HFF-Myc (cell line): ENCODE results near the gene RSPH6A.

ENCODE experiments used
- DNase-seq: peaks from one replicate; pipeline ENCODE4 v3.0.0-alpha.2; 2011; ENCODE audit warnings: low read depth; ENCODE audit errors: extremely low read depth
- H3K4me3 ChIP-seq: replicated peaks from 2 replicates; pipeline ENCODE4 v1.5.1; 2011; ENCODE audit warnings: low read depth, mild to moderate bottlenecking, control low read depth, low read length
- CTCF ChIP-seq: IDR thresholded peaks from 2 replicates; pipeline ENCODE4 v1.5.1; 2012; ENCODE audit warnings: mild to moderate bottlenecking, low read depth, low read length, control low read depth; ENCODE audit errors: missing control alignments

RSPH6A gene

GRCh38 chr19:45814851-45815480, at the start of gene RSPH6A:
TSS of gene RSPH6A (minus strand) at chr19:45815308. CDS start at chr19:45815176, 132 bp downstream.
- TF ChIP-seq CTCF, result no peak
- no peak within 1 kb of the TSS for H3K4me3 ChIP-seq
- DNase-seq, result no peak

- H3K4me3 ChIP-seq, result no peak overlapping the region
- DNase-seq, result no peak
- TF ChIP-seq CTCF, result no peak
These were observed 49.5 kb upstream of the RSPH6A start for GRCh38 chr19:45864629-45865082.

GRCh38 chr19:45863840-45864628, 48.9 kb upstream of the RSPH6A start, which contains the start of gene FOXA3:
TSS of gene FOXA3 (plus strand) at chr19:45864326. CDS start at chr19:45864457, 131 bp downstream.
- DNase-seq, result no peak
- TF ChIP-seq CTCF, result peak; percentile 53

GRCh38 chr19:45863335-45863839, 48.3 kb upstream of the RSPH6A start:
- H3K4me3 ChIP-seq, result peak overlapping the region; percentile 90
- no peak for TF ChIP-seq CTCF
- no peak for DNase-seq

More at GRCh38 chr19:45863840-45864628, 48.9 kb upstream of the RSPH6A start, which contains the start of gene FOXA3:
- peak within 1 kb of the TSS; percentile 90 for H3K4me3 ChIP-seq

GRCh38 chr19:45862564-45863334, 47.6 kb upstream of the RSPH6A start, which contains the start of gene SYMPK:
TSS of gene SYMPK (minus strand) at chr19:45863147. CDS start at chr19:45854495, 8,652 bp downstream.
- peak; percentile 95 for DNase-seq
- peak within 1 kb of the TSS; percentile 90 for H3K4me3 ChIP-seq
- TF ChIP-seq CTCF, result no peak

- no peak for TF ChIP-seq CTCF
- peak overlapping the region; percentile 90 for H3K4me3 ChIP-seq
- DNase-seq, result no peak
These were observed 47.1 kb upstream of the RSPH6A start for GRCh38 chr19:45862271-45862563.
